Measurements from ENCODE around the gene DENND5A.
"Not testable (repeated sequence)": the region's sequence is repeated elsewhere in the genome, so short reads cannot be mapped to it uniquely, and the experiment has no call there.

Gene DENND5A

DNA sequence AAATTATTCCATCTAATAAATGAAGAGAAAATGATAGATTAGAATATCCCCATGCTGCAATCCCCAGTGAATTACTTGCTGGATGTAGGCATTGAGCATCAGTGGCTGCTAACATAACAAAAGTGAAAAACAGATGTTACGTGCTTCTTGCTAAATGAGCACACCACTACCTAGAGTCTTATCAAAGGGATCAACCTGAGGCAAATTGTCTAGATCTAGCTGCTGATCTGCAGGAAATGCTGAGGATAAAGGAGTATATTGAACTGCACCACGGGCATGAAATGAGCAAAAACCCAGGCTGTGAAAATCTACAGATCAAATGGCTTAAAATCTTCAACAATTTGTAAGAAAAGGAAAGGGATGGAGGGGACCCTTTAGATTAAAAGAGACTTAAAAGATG lies 128.4 kb downstream of the DENND5A start:
- no peak for DNase-seq

GRCh38 chr11:9133956-9134355 lies 131.2 kb downstream of the DENND5A start:
- no peak for DNase-seq

DNA sequence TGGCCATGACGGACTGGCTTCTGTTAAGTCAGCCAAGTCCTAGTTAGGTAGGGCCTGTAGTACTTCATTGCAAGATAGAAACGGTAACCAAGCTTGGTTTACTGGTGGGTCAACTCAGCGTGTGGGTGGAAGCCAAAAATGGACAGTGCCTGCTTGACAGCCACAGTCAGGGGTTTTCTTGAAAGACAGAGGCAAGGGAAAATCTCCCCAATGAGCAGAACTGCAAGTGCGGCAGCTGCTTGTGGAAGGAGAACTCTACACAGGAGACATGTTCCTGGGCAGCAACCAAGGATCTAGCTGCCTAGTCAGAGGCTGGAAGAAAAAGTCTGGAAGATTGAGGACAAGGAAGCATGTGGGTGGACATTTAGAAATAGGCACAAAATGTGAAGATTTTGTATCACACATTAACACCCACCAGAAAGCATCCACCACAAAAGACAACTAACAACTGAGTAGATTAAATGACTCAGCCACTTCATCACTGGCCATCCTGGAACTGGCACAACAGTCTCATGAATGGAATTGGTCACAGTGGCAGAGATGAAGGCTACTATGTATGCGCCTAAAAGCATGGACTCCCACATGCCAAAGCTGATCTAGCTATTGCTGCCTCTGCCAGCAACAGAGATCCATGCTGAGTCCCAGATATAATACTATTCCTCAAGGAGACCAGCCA lies 132.8 kb downstream of the DENND5A start:
- DNase-seq: no peak

- DNase-seq: peak; percentile 31
Measured at GRCh38 chr11:9130297-9130696, 134.9 kb downstream of the DENND5A start.

GRCh38 chr11:9126636-9127035 lies 138.5 kb downstream of the DENND5A start:
- no peak for DNase-seq

DNA sequence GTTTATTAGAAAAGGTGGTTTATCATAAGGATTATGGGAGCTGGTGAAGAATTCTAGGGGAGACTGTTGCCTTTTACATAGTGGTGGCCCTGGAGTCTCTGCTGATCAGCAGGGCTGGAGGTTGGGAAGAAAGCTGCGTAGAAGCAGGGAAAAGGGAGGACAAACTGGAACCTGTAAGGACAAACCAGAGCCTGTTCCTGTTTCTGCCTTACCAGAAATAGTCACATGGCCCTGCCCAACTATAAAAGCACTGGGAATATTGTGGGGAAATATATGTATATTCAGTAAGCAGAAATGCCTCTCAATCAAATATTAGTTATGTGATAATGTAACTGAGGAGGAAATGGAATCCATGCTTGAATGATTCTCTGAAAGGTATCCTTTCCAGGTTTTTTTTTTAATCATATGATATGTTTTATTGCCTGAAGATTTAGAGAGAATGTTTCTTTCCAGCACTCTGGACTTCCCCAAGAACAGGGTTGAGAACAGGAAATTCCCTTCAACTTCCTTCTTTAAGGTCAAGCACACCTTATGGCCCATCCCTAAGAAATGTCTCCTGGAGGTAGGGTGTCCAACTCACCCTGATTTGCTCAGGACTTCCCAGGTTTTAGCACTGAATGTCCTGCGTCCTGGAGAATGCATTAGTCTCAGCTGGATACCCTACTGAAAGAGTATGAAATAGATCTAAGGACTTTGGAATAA lies 139.8 kb downstream of the DENND5A start:
- no peak for DNase-seq

DNA sequence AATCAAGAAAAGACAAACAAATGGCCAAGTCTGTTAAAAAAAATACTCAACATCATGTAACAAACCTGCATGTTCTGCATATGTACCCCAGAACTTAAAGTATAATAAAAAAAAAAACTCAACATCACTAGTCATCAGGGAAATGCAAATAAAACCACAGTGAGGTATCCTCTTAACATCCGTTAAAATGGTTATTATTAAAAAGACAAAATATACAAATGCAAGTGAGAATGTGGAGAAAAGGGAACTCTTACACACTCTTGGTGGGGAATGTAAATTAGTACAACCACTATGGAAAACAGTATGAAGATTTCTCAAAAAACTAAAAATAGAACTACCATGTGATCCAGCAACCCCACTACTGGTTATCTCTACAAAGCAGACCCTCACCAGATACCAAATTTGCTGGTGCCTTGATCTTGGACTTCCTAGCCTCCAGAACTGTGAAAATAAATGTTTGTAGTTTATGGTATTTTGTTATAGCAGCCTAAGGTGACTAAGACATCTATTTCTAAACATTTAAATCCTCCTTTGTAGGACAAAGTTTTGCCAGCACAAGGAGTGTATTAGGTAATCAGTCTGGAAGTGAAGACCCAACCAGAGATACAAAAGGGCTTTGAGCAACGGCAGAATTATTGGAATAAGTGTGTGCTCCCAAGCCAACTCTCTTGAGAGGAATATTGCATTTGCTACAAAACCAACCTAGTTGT lies 141.4 kb downstream of the DENND5A start:
- no peak for DNase-seq

DNA sequence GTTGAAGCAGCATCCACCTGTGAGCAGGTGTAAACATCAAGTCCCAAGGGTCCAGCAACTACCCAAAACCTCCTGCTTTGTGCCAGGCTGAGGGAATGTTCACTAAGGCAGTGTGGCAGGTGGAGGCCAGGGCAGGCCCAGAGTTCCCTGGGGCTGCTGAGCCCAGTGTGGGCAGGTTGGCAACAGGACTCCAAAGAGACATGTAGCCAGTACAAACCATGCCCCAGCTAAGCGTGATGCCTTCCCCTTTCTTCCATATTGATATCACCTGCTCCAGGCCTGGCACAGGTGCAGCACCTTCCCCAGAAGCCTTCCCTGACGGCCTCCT lies 143.7 kb downstream of the DENND5A start:
- DNase-seq: no peak

- no peak for DNase-seq
Measured at GRCh38 chr11:9120664-9121468, 144.3 kb downstream of the DENND5A start.

- no peak for DNase-seq
Measured at GRCh38 chr11:9118277-9118676, 146.9 kb downstream of the DENND5A start.

- no peak for DNase-seq
Measured at GRCh38 chr11:9112075-9112474, 153.1 kb downstream of the DENND5A start.

DNA sequence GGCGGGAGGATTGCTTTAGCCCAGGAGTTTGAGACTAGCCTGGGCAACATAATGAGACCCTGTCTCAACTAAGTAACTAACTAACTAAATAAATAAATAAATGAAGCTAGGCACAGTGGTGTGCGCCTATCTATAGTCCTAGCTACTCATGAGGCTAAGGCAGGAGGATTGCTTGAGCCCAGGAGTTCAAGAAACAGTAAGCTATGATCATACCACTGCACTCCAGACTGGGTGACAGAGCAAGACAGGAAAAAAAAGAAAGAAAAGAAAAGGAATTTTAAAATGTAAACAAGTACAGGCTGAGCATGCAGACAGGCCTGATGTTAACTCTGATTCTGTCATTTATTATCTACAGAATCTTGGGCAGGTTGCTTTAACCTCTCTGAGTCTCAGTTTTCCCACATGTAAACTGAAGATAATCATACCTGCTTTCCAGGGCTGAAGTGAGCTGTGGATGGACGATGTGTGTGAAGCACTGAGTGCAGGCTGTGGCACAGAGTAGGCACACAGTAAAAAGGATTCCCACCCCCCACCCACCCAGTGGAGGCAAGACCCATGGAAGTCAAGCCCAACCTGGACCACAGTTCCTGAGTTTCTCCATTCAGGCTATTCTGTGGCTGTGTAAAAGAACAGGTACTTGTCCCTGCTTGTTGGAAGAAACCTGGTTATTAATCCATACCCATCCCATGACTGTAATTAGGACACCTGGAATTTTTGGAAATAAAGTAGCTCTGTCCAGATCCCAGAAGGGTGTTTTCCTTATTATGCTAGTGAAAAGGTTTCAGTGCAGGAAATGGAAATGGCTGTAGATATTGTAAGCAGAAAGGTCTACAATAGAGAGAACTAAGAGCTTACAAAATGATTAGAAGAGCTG lies 155.1 kb downstream of the DENND5A start:
- no peak for DNase-seq

DNA sequence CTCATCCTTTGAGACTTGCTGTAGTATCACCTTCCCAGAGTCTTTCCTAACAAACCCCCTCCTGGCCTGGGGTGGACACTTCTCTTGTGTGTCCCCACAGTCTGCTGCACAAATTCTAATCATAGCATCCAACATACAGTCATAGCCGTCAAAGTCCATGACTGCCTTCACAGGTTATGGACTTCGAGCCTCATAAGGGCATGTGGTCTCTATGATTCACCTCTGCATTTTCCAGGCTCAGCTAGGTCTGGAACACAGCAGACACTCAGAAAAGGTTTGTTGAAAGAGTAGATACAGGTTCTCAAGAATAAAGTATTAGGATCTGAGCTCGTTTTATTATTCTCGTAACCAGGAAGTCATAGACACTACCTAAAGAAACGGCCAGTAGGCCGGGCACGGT lies 160.6 kb downstream of the DENND5A start:
- no peak for DNase-seq

DNA sequence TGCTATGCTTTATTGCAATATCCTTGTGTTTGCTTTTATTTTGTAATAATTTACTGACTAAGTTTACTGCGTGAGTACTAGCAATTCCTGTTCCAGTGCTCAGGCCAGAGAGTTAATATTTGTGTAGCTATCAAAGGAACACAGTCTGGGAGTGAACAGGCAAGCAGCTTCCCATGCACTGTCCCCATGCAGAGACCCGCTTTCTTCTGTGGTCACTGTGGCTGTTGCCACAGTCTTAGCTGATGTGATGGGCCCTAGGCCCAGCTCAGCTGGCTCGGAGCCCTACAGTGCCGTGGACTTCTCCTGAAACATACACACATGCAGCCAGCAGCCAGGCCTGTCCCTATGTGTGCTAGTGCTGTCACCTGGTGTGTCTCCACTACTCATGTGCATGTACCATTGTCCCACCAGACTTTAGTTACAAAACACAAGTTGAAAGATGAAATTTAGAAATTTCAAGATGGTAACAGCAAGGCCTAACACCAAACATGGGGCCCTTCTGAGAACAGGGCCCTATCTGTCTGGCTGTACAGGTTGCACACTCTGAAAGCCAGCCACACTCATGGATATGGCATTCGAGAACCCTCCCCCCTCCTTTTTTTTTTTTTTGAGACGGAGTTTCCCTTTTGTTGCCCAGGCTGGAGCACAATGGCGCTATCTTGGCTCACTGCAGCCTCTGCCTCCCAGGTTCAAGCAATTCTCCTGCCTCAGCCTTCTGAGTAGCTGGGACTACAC lies 161.4 kb downstream of the DENND5A start:
- no peak for DNase-seq

DNA sequence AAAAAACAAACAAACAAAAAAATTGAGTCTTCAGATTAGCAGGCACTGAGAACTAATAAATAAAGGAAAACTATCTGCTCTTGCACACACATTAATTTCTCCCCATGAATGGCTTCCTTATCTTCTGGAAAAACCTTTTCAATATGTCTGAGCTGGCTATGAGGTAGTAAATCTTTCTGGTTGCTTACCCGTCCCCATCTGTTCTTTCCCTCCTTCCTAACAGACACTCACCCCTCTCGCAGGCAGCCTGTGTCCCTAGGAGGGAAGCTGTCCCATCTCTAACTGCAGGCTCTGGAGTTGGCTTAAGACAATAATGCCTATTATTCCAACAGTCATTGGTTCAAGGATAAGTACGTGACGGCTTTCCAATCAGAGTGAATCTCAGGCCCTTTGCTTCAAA lies 165.5 kb downstream of the DENND5A start:
- no peak for DNase-seq

DNA sequence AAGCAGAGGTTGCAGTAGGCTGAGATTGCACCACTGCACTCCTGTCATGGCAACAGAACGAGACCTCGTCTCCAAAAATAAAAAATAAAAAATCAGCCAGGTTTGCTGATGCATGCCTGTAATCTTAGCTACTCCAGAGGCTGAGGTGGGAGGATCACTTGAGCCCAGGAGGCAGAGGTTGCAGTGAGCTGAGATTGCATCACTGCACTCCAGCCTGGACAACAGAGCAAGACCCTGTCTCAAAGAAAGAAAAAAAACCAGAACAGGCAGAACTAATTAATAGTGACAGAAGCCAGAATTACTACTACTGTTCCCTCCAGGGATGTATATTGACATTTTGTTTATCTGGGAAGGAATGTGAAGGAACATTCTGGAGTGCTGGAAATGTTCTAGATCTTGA lies 166.7 kb downstream of the DENND5A start:
- not testable (repeated sequence) for DNase-seq

- DNase-seq: not testable (repeated sequence)
Measured at GRCh38 chr11:9097186-9097943, 167.8 kb downstream of the DENND5A start.

GRCh38 chr11:9096427-9096826 lies 168.7 kb downstream of the DENND5A start:
- DNase-seq: no peak

DNA sequence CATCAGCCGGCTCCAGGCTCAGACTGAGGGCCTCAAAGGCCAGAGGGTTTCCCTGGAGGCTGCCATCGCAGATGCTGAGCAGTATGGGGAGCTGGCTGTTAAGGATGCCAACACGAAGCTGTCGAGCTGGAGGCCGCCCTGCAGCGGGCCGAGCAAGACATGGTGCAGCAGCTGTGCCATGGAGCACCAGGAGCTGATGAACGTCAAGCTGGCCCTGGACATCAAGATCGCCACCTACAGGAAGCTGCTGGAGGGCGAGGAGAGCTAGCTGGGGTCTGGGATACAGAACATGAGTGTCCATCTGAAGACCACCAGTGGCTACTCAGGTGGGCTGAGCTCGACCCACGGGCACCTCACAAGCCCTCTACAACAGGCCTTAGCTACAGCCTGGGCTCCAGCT lies 169.7 kb downstream of the DENND5A start:
- DNase-seq: peak; percentile 23

DNA sequence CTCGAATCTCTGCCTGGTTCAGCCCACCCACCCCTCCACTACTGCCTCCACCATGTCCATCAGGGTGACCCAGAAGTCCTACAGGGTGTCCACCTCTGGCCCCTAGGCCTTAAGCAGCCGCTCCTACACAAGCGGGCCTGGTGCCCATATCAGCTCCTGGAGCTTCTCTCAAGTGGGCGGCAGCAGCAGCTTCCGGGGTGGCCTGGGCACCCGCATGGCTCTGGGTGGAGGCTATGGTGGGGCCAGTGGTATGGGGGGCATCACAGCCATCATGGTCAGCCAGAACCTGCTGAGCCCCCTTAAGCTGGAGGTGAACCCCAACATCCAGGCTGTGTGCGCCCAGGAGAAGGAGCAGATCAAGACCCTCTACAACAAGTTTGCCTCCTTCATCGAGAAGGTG lies 170.7 kb downstream of the DENND5A start:
- no peak for DNase-seq

Data from hematopoietic multipotent progenitor cell treated with erythropoietin and hydrocortisone succinate and interleukin-3 and kit ligand, for 6 days (in vitro differentiated cells).